T-helper 2 cell treated with Interferon-gamma antibody and Interleukin-4, amounts not matched to agents 5 μg/mL and 100 μg/mL, for 36 hours (primary cell): ENCODE data around the gene NOL11.

Experiments
- DNase-seq: peaks from one replicate; pipeline ENCODE4 v3.0.0; 2021; ENCODE audit warnings: low spot score
- H3K27ac Mint-ChIP-seq: one replicate; pipeline ENCODE4 v1.8.0; 2021; ENCODE audit warnings: mild to moderate bottlenecking, mixed read lengths
- H3K27me3 Mint-ChIP-seq: one replicate; pipeline ENCODE4 v1.8.0; 2021; ENCODE audit warnings: low read depth, mixed read lengths
- H3K36me3 Mint-ChIP-seq: one replicate; pipeline ENCODE4 v1.8.0; 2021; ENCODE audit warnings: low read depth, mixed read lengths
- H3K4me1 Mint-ChIP-seq: one replicate; pipeline ENCODE4 v1.8.0; 2021; ENCODE audit warnings: low read depth, mixed read lengths
- H3K4me3 Mint-ChIP-seq: one replicate; pipeline ENCODE4 v1.8.0; 2022; ENCODE audit warnings: mild to moderate bottlenecking, moderate library complexity, mixed read lengths
- H3K9me3 Mint-ChIP-seq: one replicate; pipeline ENCODE4 v1.8.0; 2021; ENCODE audit warnings: mixed read lengths

NOL11 gene

DNA sequence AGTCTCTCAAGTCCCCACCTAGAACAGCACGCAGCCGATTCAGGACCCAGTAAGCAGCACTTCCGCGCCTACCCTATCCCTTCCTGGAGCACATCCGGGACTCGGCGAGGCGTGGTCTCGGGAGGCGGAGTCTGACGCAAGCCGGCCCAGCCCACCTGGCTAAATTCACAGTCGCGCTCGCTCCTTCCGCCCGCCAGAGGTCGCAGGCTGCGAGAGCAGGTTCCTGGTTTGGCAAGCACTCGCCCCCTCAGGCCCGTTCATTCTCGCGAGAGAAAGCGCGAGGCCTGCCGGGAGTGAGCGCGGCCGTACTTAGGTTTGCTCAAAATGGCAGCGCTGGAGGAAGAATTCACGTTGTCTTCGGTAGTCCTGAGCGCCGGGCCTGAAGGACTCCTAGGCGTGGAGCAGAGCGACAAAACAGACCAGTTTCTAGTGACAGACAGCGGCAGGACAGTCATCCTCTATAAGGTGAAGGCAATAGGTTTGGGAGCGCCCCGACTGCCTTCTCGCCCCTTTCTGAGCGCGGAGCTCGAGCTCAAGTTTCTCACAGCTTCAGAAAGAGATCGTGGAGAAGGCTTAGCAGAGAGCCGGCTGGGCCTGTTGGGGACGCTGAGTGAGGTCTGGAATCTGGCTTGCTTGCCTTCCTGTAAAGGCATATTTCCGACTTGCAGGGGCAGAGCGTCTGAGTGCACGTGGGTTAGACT is at the start of gene NOL11:
Gene NOL11 (plus strand): TSS at position 313 of the 701 bp plus-strand sequence. CDS start 12 bp downstream, at position 325.
- H3K4me1 Mint-ChIP-seq, result peaks cover 11% of the 10 kb centered on the region
- no peaks in the 10 kb centered on the region for H3K9me3 Mint-ChIP-seq
- peaks cover 2% of the 10 kb centered on the region for H3K27me3 Mint-ChIP-seq
- peak; percentile 99 for DNase-seq
- H3K27ac Mint-ChIP-seq, result peak within 1 kb of the TSS; percentile 98
- peaks cover 30% of the 10 kb centered on the region for H3K36me3 Mint-ChIP-seq
- peak within 1 kb of the TSS; percentile 99 for H3K4me3 Mint-ChIP-seq

DNA sequence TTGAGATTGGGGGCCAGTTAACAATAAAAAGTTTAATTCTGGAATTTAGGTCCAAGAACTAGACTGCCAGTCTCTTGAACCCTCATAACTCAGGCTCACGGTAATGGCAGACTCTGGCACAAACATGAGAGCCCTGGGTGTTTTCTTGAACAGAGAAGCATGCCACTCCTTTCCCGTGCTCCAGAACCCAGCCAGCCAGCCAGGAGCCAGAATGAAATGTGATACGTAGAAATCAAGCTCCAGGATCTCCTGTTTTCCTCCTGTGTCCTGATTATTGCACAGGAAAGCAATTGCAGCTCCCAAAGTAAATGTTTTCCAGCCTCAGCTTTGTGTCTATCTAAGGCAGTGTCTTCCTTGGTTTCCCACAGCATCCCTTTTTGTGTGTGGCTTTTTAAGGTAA is 46.2 kb upstream of the NOL11 start:
- H3K36me3 Mint-ChIP-seq, result no peaks in the 10 kb centered on the region
- no peaks in the 10 kb centered on the region for H3K27me3 Mint-ChIP-seq
- no peaks in the 10 kb centered on the region for H3K4me1 Mint-ChIP-seq
- H3K27ac Mint-ChIP-seq, result no peak overlapping the region
- DNase-seq, result no peak
- H3K4me3 Mint-ChIP-seq, result no peak overlapping the region
- no peaks in the 10 kb centered on the region for H3K9me3 Mint-ChIP-seq

- no peaks in the 10 kb centered on the region for H3K4me1 Mint-ChIP-seq
- no peaks in the 10 kb centered on the region for H3K27me3 Mint-ChIP-seq
- H3K27ac Mint-ChIP-seq, result no peak overlapping the region
- H3K9me3 Mint-ChIP-seq, result no peaks in the 10 kb centered on the region
- DNase-seq, result no peak
- H3K36me3 Mint-ChIP-seq, result no peaks in the 10 kb centered on the region
- H3K4me3 Mint-ChIP-seq, result no peak overlapping the region
Measured at GRCh38 chr17:67672592-67673335, 45.0 kb upstream of the NOL11 start.

GRCh38 chr17:67675481-67675880 is 42.3 kb upstream of the NOL11 start:
- no peak overlapping the region for H3K27ac Mint-ChIP-seq
- no peaks in the 10 kb centered on the region for H3K27me3 Mint-ChIP-seq
- no peaks in the 10 kb centered on the region for H3K36me3 Mint-ChIP-seq
- no peaks in the 10 kb centered on the region for H3K9me3 Mint-ChIP-seq
- H3K4me1 Mint-ChIP-seq, result no peaks in the 10 kb centered on the region
- DNase-seq, result no peak
- H3K4me3 Mint-ChIP-seq, result no peak overlapping the region

DNA sequence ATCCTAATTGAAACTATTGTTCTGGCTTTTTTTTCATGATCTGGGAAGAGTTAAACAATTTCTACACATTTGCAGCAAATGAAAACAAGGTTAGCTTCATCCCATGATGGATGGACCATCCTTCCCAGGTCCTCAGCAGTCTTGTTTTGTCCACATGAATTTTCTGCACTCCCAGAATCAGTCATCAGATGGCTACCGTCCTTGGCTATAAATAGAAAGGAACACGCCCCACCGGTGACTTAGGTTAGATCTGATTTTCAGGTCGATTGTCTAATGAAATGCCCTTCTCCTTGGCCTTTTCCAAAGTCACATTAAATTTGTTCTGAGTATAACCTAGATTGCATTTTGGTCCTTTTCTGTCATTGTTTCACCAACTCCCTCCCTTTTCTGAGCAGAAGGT is 41.4 kb upstream of the NOL11 start:
- no peak for DNase-seq
- Mint-ChIP-seq H3K36me3 (no peaks in the 10 kb centered on the region), H3K27me3 (no peaks in the 10 kb centered on the region), H3K4me3 (no peak overlapping the region), H3K9me3 (no peaks in the 10 kb centered on the region), H3K27ac (no peak overlapping the region), H3K4me1 (no peaks in the 10 kb centered on the region)

- Mint-ChIP-seq H3K9me3 (no peaks in the 10 kb centered on the region), H3K36me3 (no peaks in the 10 kb centered on the region), H3K27ac (no peak overlapping the region), H3K4me3 (no peak overlapping the region), H3K4me1 (no peaks in the 10 kb centered on the region), H3K27me3 (no peaks in the 10 kb centered on the region)
- DNase-seq, result no peak
Measured at GRCh38 chr17:67678414-67678813, 39.3 kb upstream of the NOL11 start.

- Mint-ChIP-seq H3K4me1 (no peaks in the 10 kb centered on the region), H3K27ac (no peak overlapping the region)
Measured at GRCh38 chr17:67679225-67679624, 38.5 kb upstream of the NOL11 start.

GRCh38 chr17:67679721-67680120 is 38.0 kb upstream of the NOL11 start:
- no peak for DNase-seq
- H3K4me3 Mint-ChIP-seq, result no peak overlapping the region
- no peaks in the 10 kb centered on the region for H3K27me3 Mint-ChIP-seq
- H3K36me3 Mint-ChIP-seq, result no peaks in the 10 kb centered on the region
- H3K4me1 Mint-ChIP-seq, result no peaks in the 10 kb centered on the region
- H3K27ac Mint-ChIP-seq, result no peak overlapping the region
- H3K9me3 Mint-ChIP-seq, result no peaks in the 10 kb centered on the region

More at GRCh38 chr17:67679225-67679624, 38.5 kb upstream of the NOL11 start:
- Mint-ChIP-seq H3K9me3 (no peaks in the 10 kb centered on the region), H3K36me3 (no peaks in the 10 kb centered on the region), H3K27me3 (no peaks in the 10 kb centered on the region), H3K4me3 (no peak overlapping the region)
- no peak for DNase-seq

- Mint-ChIP-seq H3K27me3 (no peaks in the 10 kb centered on the region), H3K36me3 (no peaks in the 10 kb centered on the region), H3K4me1 (no peaks in the 10 kb centered on the region), H3K9me3 (no peaks in the 10 kb centered on the region), H3K27ac (no peak overlapping the region), H3K4me3 (no peak overlapping the region)
- DNase-seq, result no peak
Measured at GRCh38 chr17:67680445-67681224, 37.1 kb upstream of the NOL11 start.

- Mint-ChIP-seq H3K27ac (no peak overlapping the region), H3K4me1 (no peaks in the 10 kb centered on the region), H3K36me3 (no peaks in the 10 kb centered on the region), H3K4me3 (no peak overlapping the region), H3K27me3 (no peaks in the 10 kb centered on the region), H3K9me3 (no peaks in the 10 kb centered on the region)
- DNase-seq, result no peak
Measured at GRCh38 chr17:67682196-67682595, 35.5 kb upstream of the NOL11 start.

GRCh38 chr17:67685351-67685750 is 32.4 kb upstream of the NOL11 start:
- Mint-ChIP-seq H3K4me3 (no peak overlapping the region), H3K27me3 (no peaks in the 10 kb centered on the region), H3K36me3 (no peaks in the 10 kb centered on the region)

DNA sequence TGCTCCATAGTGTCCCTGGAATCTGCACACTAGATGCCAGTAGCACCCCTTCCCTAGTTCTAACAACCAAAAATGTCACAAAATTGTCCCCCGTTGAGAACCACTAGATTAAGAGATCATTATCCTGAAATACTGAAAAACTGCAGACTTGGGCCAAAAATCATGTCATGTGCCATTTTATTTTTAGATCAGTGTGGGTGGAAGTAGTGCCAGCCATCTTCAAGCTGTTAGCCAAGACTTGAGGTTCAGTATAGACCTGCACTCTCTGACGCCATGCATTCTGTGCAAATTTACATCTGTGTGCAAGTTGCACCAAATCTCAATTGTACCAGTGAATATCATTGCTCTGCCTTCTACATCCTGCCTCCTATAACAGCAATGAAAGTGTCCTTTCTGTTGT is 31.5 kb upstream of the NOL11 start:
- H3K27ac Mint-ChIP-seq, result no peak overlapping the region

More at GRCh38 chr17:67685351-67685750, 32.4 kb upstream of the NOL11 start:
- Mint-ChIP-seq H3K9me3 (no peaks in the 10 kb centered on the region), H3K4me1 (no peaks in the 10 kb centered on the region), H3K27ac (no peak overlapping the region)
- no peak for DNase-seq

GRCh38 chr17:67687511-67687910 is 30.2 kb upstream of the NOL11 start:
- no peaks in the 10 kb centered on the region for H3K4me1 Mint-ChIP-seq
- H3K36me3 Mint-ChIP-seq, result no peaks in the 10 kb centered on the region
- no peak overlapping the region for H3K4me3 Mint-ChIP-seq
- no peaks in the 10 kb centered on the region for H3K9me3 Mint-ChIP-seq
- no peak overlapping the region for H3K27ac Mint-ChIP-seq
- no peak for DNase-seq
- H3K27me3 Mint-ChIP-seq, result no peaks in the 10 kb centered on the region

More for the DNA sequence above, 31.5 kb upstream of the NOL11 start:
- Mint-ChIP-seq H3K4me1 (no peaks in the 10 kb centered on the region), H3K36me3 (no peaks in the 10 kb centered on the region), H3K27me3 (no peaks in the 10 kb centered on the region), H3K9me3 (no peaks in the 10 kb centered on the region), H3K4me3 (no peak overlapping the region)
- no peak for DNase-seq
